ENCODE data around the gene TAF8. TPM values are rescaled to one million over a fixed set of nuclear protein-coding genes. Genes with fewer than 3 reads are reported as not detected.
"Not testable (repeated sequence)": the region's sequence is repeated elsewhere in the genome, so short reads cannot be mapped to it uniquely, and the experiment has no call there.

Gene TAF8
- total RNA-seq, 1 donor from 2014 or later = 13.1 TPM

DNA sequence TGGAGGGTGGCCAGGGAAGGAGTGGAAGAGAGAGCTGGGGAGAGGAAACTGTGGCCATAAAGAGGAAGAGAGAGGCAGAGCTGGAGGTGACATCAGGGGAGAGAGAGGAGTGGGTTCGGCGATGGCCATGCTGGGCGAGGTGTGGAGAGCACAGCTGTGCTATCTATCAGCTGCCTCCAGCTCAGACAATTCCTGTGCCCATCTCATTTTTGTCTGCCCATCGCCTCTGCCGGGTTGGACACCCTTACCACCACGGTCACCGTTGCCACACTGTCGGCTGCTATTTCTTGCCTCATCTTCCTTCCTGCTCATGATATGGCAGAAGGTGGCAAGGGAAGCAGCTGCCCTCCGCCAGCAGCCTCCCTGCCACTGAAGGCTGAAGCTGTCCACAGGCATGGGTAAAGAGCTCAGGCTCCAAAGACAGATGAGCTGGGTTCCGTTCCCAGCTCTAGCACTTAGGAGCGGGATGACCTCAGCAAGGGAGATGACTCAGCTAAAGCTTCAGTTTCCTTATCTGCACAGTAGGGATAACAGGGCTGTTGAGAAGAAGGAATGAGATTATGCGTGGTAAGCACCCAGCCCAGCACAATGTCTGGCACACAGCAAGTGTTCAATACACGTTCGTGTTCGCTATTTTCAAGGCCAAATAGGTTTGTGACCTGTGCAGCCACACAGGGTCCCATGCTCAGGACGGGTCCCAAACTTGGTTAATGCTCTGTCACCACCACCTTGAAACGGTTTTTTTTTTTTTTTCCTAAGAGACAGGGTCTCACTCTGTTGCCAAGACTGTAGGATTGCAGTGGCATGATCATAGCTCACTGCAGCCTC is 21.9 kb upstream of the TAF8 start:
- ATAC-seq = peak; percentile 75
- no peak for DNase-seq (ENCODE audit: low spot score)

DNA sequence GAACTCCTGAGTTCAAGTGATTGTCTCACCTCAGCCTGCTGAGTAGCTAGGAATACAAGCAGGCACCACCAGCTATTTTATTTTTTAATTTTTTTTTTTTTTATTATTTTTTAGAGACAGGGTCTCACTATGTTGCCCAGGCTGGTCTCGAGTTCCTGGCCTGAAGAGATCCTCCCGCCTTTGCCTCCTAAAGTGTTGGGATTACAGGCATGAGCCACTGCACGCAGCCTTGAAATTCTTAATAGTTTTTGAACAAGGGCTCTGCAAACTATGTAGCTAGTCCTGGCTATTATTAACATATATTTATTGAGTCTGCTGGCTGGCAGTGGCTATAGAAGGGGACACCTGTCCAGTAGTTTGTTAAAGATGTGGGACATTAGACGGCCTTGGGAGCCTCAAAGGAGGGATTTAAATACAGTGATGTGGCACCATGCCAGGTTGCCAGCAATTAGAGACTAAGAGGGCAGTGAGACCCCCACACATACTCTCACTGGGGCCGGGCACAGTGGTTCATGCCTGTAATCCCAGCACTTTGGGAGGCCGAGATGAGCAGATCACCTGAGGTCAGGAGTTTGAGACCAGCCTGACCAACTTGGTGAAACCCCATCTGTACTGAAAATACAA is 21.1 kb upstream of the TAF8 start:
- DNase-seq (ENCODE audit: low spot score) (no peak), ATAC-seq (no peak)

DNA sequence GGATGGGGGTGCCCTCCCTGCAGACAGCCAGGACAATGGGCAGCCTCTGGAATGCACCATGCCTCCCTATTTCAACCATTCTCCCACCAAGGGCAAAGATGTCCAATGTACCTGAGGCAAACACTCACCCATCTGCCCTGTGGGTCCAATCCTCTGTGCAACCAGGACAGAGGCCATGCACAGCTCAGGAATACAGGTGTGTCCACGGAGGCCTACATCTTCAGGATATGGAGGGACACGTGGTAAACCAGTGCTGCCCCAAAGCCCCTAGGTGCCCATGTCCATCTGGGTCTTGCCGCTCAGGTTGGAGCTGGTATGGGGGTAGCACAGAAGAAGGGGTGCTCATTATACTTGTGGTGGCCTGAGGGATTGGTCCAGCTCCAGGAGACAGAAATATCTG is 20.4 kb upstream of the TAF8 start:
- ATAC-seq = no peak
- no peak for DNase-seq (ENCODE audit: low spot score)

DNA sequence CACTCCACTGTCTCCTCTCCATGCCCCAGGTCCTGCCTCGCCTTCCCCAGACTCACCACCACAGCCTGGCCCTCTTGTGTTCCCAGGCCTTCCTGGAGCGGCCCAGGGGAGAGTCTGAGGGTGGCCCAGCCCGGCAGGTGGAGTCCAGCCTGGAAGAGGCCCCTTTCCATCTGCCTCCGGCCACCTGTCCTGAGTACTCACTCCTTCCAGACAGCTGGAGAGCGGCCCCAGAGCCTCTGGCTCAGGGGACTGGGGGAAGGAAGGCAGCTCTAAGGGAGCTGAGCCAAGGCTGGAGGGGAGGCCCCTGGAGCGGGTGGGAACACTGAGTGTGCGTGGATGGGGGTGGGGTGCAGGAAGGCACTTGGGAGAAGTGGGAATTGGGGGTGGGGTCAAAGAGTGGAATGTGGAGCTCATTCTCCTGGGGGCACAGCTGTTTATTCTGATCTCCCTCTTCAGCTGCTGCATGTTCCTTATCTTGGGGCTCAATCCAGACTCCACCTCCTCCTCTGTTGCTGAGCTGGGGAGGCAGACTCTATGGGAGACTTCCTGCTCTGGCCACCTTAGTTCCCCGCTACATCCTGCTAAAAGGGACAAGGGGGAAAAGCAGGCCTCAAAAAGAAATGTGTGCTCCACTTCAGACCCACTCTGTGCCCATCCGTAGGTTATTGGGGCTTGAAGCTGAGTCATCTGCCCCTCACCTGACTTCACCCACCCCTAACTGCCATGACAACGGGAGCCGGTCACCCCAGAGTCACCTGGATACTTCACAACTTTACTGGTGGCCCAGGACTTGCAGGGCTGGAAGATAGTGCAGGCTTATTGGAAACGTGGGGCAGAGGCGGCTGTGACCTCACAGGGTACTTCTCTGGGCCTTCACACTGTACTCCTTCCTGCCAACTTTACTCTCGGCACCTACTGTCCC is 19.5 kb upstream of the TAF8 start:
- DNase-seq (ENCODE audit: low spot score) = no peak
- ATAC-seq = peak; percentile 39

DNA sequence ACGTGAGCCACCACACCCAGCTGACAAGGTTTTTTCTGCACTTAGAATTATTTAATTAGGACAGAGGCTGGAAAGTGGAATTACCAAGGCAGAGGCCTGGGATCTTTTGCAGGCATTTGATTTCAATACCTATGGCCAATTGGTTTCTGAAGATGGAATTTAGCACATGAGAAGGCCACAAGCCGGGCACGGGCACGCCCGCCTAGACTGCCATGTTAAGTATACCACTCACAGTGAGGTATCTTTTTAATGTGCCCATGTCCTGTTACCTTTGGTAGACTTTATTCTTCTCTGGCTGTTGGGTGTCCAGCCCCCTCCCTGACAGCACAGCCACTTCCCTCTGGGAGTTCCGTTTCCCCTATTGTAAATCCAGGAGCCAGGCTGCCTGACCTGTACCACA is 18.0 kb upstream of the TAF8 start:
- ATAC-seq (no peak), DNase-seq (ENCODE audit: low spot score) (no peak)

DNA sequence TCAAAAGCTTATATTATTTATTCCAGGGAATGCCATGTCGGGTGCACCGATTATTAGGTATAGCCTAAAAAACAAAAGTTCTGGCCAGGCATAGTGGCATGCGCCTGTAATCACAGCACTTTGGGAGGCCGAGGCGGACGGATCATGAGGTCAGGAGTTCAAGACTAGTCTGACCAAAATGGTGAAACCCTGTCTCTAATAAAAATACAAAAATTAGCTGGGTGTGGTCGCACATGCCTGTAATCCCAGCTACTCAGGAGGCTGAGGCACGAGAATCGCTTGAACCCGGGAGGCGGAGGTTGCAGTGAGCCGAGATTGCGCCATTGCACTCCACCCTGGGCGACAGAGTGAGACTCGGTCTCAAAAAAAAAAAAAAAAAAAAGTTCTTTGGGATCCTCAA is 12.7 kb upstream of the TAF8 start:
- DNase-seq (ENCODE audit: low spot score); ATAC-seq: not testable (repeated sequence)

DNA sequence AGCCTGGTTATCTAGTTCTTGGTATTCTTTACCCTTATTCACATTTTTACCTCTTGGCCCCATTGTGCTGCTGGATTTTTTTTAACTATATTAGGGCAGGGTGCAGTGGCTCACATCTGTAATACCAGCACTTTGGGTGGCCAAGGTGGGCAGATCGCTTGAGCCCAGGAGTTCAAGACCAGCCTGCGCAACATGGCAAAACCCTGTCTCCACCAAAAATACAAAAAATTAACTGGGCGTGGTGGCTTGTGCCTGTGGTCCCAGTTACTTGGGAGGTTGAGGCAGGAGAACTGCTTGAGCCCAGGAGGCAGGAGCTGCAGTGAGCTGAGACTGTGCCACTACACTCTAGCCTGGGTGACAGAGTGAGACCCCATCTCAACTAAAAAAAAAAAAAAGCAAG is 12.2 kb upstream of the TAF8 start:
- DNase-seq (ENCODE audit: low spot score) (no peak), ATAC-seq (no peak)

DNA sequence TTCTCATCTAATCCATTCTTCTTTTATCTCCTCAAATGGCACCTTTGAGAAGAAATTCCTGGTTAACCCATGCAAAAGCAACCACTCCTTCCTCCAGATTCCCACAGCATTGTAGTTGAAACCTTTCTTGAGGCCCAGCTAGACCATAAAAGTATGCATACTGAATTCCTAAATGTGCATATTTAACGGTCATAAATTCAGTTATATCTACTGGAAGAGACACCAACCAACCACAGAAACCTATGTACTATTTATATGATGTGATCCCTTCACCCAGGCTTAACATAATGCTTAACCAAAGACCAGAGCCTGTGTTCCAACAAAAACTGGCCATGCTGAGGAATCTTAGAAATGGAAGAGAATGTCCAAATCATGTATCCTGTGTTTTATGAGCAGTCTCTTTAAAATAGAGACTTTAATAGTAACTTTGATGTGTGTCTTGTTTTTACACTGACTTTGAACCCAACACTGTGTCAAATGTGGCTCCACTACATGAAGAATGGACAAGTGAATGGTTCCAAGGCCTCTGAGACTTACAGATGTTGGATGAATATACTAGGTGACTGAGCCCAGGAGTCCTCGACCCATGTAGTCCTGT is 11.4 kb upstream of the TAF8 start:
- DNase-seq (ENCODE audit: low spot score) = no peak
- no peak for ATAC-seq

DNA sequence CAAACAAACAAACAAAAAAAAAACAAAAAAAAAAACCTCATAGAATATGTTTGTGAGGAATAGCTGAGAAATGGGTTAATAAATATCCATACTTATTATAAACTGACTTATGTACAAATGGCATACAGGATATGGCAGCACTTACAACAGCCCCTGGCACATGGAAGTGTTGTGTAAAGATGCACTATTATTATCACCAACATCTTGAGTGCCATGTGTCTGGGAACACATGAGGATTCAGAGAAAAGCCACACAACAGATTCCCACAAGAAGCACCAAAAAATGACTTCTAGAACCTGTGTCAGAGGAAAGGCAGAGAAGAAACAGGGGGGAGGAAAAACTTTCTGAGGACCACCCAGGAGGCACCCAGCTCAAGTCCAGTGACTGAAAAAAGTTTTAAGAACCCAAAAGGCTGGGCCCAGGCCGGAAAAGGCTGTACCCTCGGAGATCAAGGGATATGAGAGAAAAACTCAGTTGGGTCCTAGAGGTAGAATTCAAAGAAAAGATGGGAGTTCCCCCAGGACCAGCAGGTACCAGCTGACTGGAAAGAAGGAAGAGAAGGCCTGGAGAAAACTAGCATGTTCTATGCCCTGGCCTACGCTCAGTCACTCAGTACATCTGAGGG is 9.4 kb upstream of the TAF8 start:
- DNase-seq (ENCODE audit: low spot score) (no peak), ATAC-seq (no peak)

DNA sequence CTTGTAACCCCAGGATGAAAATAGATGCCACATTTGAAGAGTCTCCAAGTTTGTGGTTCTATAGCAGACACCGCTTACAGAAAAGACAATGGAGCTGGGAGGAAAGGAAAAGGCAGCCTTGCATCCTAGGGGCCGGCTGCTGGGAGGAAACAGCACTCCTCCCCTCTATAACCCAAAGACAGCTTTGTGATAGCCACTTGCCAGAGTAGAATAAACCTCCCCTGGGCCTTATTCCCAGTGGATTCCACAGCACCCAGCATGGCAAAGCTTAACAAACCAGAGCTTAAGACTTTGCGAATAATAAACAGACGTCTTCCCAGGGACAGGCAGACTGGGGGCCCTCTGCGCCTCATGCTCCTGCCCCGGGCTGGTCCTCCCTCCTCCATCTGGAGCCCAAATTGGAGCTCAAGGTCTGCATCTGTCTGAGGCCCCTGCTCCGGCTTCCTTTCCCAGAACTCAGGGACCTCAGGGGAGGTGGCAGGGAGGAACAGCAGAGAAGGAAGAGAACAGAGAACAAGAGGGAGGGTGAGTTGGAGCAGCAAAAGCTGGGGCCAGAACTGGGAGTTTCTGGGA is 8.8 kb upstream of the TAF8 start:
- no peak for ATAC-seq
- no peak for DNase-seq (ENCODE audit: low spot score)

DNA sequence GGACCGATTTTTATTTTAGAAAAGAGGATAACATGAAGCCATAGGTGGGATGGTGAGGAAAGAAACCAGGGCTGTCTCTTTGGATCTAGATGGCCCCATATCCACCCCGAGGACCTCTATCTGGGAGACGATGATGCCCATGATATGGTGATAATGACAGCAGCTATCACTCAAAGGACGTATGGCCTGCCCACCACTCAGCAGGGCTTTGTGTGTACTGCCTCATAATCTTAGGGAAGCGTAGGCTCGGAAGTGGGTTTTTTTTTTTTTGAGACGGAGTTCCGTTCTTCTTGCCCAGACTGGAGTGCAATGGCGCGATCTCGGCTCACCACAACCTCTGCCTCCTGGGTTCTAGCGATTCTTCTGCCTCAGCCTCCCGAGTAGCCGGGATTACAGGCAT is 8.2 kb upstream of the TAF8 start:
- no peak for ATAC-seq
- DNase-seq (ENCODE audit: low spot score) = no peak

DNA sequence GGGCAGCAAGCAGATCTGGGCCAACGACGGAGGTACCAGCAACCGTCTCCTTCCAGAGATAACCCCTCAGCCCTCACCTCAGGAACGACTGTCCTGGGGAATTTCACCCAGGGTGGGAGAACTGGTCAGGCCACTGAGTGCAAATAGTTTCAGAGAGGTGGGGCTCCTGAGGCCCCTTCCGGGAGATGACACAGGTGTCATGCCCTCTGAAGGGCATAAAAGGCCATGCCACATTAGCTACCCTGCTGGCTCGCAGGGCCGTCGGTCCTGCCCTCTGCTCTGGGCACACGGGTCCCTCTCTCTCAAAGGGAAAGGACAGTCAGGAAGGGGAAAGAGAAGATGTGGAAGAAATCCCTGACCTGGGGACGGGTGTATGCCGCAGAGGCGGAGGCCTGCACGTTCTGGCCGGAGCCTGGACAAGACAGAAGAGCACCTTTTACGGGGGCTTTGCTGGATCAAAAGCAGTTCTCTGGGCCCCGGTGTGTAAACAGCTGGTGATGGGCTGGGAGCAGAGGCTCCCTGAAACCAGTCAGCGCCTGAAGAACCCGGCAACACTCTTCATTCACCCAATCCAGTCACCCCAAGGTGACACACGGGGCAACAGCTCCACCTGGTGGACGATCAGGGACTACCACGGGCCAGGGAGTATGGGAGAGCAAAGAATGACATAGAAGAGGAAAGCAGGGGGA is 6.4 kb upstream of the TAF8 start:
- DNase-seq (ENCODE audit: low spot score) (peak; percentile 84), ATAC-seq (peak; percentile 87)

DNA sequence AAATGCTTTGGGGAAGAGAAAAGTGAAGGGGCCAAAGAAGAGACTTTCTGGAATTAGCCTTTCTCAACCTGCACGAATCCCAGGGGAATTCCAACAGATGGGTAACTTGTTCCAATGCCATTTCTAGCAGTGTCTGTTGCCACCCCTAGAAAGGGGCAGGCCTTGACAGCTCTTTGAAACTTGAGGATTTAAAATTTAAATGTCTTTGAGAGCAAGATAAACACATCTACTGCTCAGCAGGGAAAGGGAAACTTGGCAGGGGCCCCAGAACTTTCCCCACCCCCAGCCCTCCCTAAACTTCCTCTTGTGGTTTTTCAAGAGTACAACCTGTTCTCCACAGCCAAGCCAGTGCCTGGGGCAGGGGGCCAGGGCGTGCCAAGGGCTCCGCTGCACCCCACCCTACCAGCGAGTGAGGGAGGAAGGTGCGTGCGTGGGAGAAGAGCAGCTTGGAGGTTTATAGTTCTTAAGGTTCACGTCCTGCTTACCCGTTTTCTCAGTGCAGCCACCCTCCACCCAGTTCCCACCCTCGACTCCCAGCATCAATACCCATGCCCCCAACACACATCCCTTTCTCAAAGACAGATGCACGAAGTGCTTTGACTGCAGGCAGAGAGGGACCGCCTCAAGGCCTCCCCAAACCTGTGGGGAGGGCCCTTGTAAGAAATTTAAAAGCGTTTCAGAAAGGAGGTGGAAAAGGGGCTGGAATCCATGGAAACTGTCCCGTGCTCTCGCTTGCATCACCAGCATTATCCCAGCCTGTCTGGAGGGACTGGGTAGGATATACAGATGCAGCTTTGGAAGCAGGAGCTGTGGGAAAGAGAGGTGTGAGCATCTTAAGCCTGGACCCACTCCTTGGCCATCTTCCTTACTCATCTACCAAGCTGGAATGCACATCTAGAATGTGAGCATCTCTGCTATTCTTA is 4.5 kb upstream of the TAF8 start:
- peak; percentile 86 for DNase-seq (ENCODE audit: low spot score)
- peak; percentile 33 for ATAC-seq

DNA sequence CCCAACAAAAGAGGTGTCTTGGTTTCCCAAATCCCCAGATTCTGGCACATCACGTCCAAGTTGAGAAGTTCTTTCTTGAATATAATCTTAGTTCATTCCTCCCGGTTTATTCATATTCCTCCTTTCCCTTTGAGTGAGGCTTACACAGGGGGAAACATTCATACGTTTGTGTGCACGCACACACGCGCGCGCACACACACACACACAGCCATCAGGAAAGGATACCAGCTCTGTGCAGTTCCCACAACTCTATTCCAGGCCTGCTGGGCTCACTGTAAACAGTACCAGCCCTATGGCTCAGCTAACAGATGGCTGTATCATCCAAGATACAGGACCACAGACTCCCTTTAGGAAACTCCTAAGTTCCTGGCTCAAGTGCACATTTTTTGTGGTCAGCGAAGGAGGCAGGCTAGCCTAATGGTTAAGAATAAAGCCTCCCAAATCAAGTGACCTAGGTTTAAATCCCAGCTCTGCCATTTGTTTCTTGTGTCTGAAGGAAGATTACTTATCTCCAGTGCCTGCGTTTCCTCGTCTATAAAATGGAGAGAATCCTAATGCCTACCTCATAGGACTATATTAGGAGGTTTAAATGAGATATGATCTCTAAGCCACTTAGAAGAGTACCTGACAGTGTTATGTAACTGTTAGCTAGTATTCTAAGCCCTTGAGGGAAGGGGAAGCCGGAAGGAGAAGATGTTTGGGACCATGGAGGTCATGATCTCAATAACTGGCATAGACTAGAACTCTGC is 3.7 kb upstream of the TAF8 start:
- DNase-seq (ENCODE audit: low spot score) (no peak), ATAC-seq (no peak)

DNA sequence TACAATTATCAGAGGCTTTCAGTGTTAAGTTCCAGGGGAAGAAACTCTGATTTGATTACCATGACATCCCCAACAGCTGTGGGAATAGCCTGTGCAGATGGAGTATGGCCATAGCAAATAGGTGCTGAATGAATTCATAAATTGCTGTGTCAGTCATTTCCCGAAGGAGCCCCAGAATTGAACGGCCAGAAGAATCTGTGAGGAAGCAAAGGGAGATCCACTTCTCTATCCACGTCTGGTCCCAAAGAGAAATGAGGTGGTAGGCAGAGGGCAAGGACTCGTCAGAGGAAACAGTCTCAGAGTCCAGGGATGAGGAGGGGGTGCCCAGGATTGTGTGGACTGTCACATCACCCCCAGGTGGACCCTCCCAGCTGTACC is 3.1 kb upstream of the TAF8 start:
- DNase-seq (ENCODE audit: low spot score) = no peak
- no peak for ATAC-seq

DNA sequence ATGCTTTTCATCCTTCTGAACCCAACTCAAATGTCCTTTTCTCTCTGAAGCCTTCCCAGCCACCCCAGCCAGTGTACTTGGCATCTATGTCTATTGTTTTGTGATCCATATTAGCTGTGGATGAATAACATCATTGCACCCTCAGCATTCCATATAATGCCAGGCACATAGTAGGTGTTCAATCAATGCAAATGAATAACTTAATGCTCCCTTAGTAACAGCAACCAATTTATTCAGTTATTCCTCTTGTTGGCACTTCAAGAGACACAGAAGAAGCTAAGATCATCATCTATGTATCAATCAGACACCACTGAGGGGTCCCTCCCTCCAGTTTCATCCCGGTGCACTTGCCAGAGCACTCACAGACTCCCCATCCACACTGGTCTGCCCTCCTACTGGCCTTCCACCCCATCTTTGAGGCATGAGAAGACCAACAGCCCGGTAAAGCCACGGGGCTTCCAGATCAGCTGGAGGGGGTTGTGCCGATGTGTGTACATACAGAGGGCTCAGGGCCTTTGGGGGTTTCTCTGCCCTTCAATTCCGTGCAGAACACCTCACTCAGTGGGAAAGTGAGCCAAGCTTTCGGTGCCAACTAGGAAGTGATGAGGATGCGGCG is 2.4 kb upstream of the TAF8 start:
- DNase-seq (ENCODE audit: low spot score) = no peak
- ATAC-seq = no peak

DNA sequence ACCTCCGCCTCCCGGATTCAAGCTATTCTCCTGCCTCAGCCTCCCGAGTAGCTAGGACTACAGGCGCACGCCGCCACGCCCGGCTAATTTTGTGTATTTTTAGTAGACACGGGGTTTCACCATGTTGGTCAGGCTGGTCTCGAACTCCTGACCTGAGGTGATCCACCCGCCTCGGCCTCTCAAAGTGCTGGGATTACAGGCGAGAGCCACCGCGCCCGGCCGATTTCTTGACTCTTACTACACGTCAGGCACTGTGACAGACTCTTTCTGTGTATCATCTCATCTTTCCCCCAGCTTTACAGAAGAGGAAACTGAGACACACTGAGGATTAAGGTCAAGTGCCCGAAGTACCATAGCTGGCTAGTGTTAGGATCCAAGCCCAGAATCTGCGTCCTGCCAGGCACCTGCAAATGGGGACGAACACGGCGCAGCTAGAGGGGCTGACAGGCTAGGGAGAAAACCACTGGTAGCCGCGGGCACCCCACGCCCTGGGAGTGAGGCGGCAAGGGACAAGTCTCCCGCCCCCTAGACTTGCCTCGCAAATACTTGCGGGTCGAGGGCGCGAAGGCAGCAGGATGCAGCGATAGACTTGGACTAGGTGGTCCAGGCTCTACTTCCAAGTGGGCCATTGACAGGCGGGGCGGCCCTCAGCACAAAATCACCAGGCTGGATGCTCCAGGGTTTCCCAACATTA is 1.1 kb upstream of the TAF8 start:
- no peak for ATAC-seq

More for the DNA sequence above, 1.1 kb upstream of the TAF8 start:
- DNase-seq (ENCODE audit: low spot score) = no peak
